ENCODE results near the gene STX4. TPM values are rescaled to one million over a fixed set of nuclear protein-coding genes. Genes with fewer than 3 reads are reported as not detected.

The STX4 gene, protein sequence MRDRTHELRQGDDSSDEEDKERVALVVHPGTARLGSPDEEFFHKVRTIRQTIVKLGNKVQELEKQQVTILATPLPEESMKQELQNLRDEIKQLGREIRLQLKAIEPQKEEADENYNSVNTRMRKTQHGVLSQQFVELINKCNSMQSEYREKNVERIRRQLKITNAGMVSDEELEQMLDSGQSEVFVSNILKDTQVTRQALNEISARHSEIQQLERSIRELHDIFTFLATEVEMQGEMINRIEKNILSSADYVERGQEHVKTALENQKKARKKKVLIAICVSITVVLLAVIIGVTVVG
- total RNA-seq: 39.5 TPM
- long read RNA-seq, transcript STX4-201 (11 exons, 1,481 nt): major isoform, 33 of 43 reads
- long read RNA-seq, partial matches to known transcripts: 1 of 43 reads
- long read RNA-seq, other reads (novel, unspliced or antisense): 6 of 43 reads

- ATAC-seq (ENCODE audit: poor library complexity): peak; percentile 98
- DNase-seq: peak; percentile 99
- intact Hi-C loops (cut with DNase I): loop anchor here (5.0 kb wide), 1 partner anchor 109 kb away; no protein-coding TSS in a partner anchor
Observed at GRCh38 chr16:31032736-31033708, at the start of gene STX4. STX4 (plus strand) TSS chr16:31033558; CDS start chr16:31033806, 248 bp downstream.

GRCh38 chr16:30983898-30984610, 49.3 kb upstream of the STX4 start:
- intact Hi-C loops (cut with DNase I): loop anchor here (10.0 kb wide), 2 partner anchors 161 to 881 kb away; no protein-coding TSS in a partner anchor
- no peak for ATAC-seq (ENCODE audit: poor library complexity)
- DNase-seq: no peak

DNA sequence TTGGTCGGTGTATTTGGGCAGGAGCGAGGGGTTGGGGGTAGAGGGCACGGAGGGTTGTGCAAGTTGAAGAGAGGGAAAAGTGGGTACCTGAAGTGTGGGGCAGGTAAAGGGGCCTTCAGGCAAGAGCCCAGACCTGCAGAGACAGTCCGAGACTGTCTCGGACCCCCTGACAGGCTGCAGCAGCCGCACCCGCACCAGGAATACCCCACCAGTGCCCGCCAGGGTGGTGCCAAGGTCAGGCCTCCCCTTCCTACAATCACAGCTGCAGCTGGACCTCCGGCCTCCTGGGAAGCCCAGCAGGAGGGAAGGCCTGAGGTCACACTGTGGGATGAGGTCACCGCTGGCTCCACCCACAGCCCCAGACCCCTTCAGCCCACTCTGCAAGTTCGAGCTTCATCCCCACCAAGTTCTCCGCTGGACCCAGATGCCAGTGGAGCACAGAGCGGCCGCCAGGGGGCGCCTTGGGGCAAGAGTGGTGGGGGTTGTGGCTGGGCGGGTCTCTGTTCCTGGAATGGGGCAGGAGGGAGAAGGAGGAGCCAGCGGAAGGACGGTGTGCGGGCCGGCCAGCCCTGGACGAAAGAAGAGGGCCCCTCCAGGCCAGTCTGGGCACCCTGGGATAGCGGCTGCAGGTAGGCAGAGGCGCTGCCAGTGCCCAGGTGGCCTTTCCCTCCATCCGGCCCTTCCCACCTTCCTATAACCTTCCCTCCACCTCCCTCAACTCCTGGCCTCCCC, 48.5 kb upstream of the STX4 start, which contains the start of gene HSD3B7:
Gene HSD3B7 (plus strand): TSS at position 539 of the 732 bp plus-strand sequence. CDS start 452 bp downstream, outside the sequence.
- peak; percentile 95 for DNase-seq
- ATAC-seq (ENCODE audit: poor library complexity): peak; percentile 94
- intact Hi-C loops (cut with DNase I): loop anchor here (5.0 to 10.0 kb wide), 3 partner anchors 160 to 880 kb away; partner anchors contain the start of gene ZNF843

DNA sequence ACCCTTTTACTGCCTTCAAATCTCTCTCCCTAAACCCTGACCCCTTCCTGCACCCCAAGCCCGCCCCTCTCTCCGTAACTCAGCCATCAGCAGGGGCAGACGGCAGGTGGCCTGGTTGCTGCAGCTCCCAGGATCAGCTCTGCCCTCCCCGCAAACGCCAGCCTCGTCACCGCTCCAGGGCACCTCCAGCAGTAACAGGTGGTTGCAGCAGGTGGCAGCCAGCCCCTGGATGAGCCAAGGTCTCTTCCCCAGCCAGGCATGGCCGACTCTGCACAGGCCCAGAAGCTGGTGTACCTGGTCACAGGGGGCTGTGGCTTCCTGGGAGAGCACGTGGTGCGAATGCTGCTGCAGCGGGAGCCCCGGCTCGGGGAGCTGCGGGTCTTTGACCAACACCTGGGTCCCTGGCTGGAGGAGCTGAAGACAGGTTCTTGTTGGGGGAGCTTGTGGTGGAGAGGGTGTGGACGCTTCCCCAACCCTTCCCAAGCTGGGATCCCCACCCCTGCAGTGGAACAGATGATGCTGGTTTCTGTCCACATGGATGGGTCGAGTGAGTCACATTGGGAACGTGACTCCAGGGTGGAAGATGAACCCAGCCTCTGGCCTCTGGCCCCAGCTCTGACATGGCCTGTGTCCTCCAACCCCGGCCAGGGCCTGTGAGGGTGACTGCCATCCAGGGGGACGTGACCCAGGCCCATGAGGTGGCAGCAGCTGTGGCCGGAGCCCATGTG, 47.8 kb upstream of the STX4 start:
- no peak for DNase-seq
- ATAC-seq (ENCODE audit: poor library complexity): peak; percentile 54
- intact Hi-C loops (cut with DNase I): loop anchor here (5.0 to 10.0 kb wide), 3 partner anchors 159 to 879 kb away; partner anchors contain the start of gene ZNF843

DNA sequence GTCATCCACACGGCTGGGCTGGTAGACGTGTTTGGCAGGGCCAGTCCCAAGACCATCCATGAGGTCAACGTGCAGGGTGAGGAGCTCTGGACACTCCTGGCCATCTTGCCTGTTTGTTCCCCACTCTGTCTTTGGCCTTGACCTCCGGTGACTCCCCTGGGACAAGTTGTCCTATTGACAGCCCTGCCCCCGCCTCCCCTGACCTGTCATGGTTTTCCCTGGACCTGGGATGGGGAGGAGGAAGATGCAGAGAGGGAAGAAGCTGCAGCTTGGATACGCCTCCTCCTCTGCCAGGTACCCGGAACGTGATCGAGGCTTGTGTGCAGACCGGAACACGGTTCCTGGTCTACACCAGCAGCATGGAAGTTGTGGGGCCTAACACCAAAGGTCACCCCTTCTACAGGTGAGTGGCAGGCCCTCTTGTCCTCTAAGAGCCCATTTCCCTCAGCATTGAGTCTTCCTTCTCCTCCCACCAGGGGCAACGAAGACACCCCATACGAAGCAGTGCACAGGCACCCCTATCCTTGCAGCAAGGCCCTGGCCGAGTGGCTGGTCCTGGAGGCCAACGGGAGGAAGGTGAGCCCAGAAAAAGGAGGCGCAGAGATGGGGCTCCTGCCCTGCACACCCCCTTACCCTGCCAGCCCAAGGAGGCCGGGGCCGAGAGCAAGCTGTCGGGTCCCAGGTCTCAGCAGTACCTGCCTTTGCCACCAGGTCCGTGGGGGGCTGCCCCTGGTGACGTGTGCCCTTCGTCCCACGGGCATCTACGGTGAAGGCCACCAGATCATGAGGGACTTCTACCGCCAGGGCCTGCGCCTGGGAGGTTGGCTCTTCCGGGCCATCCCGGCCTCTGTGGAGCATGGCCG, 47.0 kb upstream of the STX4 start:
- no peak for DNase-seq
- intact Hi-C loops (cut with DNase I): loop anchor here (5.0 to 10.0 kb wide), 3 partner anchors 158 to 878 kb away; partner anchors contain the start of gene ZNF843
- no peak for ATAC-seq (ENCODE audit: poor library complexity)

DNA sequence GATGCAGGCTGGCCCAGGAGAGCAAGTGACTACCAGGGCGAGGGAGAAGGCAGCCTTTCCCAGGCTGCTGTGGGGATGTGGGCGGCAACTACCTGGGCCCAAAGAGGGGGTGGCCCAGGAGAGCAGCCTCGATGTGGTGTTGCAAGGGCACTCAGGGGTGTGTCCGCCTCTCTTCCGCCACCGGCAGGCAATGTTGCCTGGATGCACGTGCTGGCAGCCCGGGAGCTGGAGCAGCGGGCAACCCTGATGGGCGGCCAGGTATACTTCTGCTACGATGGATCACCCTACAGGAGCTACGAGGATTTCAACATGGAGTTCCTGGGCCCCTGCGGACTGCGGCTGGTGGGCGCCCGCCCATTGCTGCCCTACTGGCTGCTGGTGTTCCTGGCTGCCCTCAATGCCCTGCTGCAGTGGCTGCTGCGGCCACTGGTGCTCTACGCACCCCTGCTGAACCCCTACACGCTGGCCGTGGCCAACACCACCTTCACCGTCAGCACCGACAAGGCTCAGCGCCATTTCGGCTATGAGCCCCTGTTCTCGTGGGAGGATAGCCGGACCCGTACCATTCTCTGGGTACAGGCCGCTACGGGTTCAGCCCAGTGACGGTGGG, 45.7 kb upstream of the STX4 start:
- ATAC-seq (ENCODE audit: poor library complexity): no peak

GRCh38 chr16:30989469-30990047, 43.8 kb upstream of the STX4 start:
- ATAC-seq (ENCODE audit: poor library complexity) (no peak), DNase-seq (no peak)
- intact Hi-C loops (cut with DNase I): loop anchor here (5.0 to 10.0 kb wide), 3 partner anchors 155 to 875 kb away; partner anchors contain the start of gene ZNF843

More for the DNA sequence above, 45.7 kb upstream of the STX4 start:
- no peak for DNase-seq
- intact Hi-C loops (cut with DNase I): loop anchor here (5.0 to 10.0 kb wide), 3 partner anchors 157 to 877 kb away; partner anchors contain the start of gene ZNF843

GRCh38 chr16:30990105-30990504, 43.3 kb upstream of the STX4 start:
- intact Hi-C loops (cut with DNase I): no loop called here
- DNase-seq (no peak), ATAC-seq (ENCODE audit: poor library complexity) (no peak)

- intact Hi-C loops (cut with DNase I): no loop called here
- ATAC-seq (ENCODE audit: poor library complexity): no peak
- DNase-seq: no peak
Observed at GRCh38 chr16:30991052-30991451, 42.3 kb upstream of the STX4 start.

- ATAC-seq (ENCODE audit: poor library complexity) (no peak), DNase-seq (no peak)
- intact Hi-C loops (cut with DNase I): no loop called here
Observed at GRCh38 chr16:30992276-30992780, 41.0 kb upstream of the STX4 start.

DNA sequence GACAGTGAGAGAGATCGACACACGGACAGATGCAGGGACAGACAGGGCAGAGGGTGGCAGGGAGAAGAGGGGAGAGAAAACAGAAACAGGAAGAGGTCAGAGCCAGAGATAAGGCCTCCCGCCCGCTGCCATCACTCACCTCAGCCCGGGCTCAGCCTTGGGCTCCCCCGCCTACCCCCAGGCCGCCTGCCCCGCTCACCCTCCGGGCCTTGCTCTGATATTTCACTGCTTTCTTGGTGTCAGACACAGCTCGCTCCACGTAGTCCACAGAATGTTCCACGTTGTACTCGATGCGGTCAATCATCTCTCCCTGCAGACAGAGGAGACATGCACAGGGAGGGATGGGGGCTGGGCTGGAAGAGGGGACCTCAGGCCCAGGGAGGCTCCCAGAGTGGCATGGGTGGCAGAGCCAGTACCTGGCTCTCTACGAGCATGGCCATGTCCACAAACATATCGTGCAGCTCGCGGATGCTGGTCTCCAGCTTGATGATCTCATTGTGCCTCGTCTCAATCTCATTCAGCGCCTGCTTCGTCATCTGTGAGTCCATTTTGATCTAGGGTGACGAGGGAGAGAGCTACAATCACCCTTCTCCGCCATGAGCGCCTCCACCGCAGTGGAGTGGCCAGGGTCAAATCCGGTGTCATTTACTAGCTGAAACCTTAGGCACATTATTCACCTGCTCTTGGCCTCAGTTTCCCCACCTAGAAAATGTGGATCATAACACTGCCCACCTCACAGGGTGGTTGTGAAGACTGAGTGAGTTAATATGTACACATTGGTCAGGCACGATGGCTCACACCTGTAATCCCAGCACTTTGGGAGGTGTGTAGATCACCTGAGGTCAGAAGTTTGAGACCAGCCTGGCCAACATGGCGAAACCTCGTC, 40.2 kb upstream of the STX4 start:
- DNase-seq (no peak), ATAC-seq (ENCODE audit: poor library complexity) (no peak)
- intact Hi-C loops (cut with DNase I): no loop called here

GRCh38 chr16:30995927-30996323, 37.4 kb upstream of the STX4 start:
- ATAC-seq (ENCODE audit: poor library complexity) (no peak), DNase-seq (no peak)
- intact Hi-C loops (cut with DNase I): no loop called here

GRCh38 chr16:30996324-30996984, 36.9 kb upstream of the STX4 start:
- peak; percentile 13 for ATAC-seq (ENCODE audit: poor library complexity)
- intact Hi-C loops (cut with DNase I): no loop called here
- DNase-seq: no peak

Measured in Right ventricle myocardium superior (tissue), 1 donor.